Parathyroid adenoma (tissue), 2 donors: ENCODE results near the gene TOP3B.

ENCODE experiments used
- H2AFZ ChIP-seq: fragments of 300-600 bp; sonication (generic); one replicate; pipeline ENCODE4 v1.7.0; 2017; ENCODE audit warnings: antibody characterized with exemption, mild to moderate bottlenecking
- H3K27ac ChIP-seq: fragments of 300-600 bp; sonication (generic); one replicate; pipeline ENCODE4 v1.7.0; 2017
- H3K27me3 ChIP-seq: fragments of 300-600 bp; sonication (generic); one replicate; pipeline ENCODE4 v1.7.0; 2017; ENCODE audit warnings: low read length; ENCODE audit not compliant: control insufficient read depth, insufficient read depth
- H3K36me3 ChIP-seq: fragments of 300-600 bp; sonication (generic); one replicate; pipeline ENCODE4 v1.7.0; 2017; ENCODE audit warnings: low read length; ENCODE audit not compliant: control insufficient read depth, insufficient read depth
- H3K4me1 ChIP-seq: fragments of 300-600 bp; sonication (generic); one replicate; pipeline ENCODE4 v1.7.0; 2017; ENCODE audit warnings: control low read depth
- H3K4me2 ChIP-seq: fragments of 300-600 bp; sonication (generic); one replicate; pipeline ENCODE4 v1.7.0; 2017; ENCODE audit warnings: low read length
- H3K4me3 ChIP-seq: fragments of 300-600 bp; sonication (generic); one replicate; pipeline ENCODE4 v1.7.0; 2017; ENCODE audit warnings: low read depth, low read length
- H3K79me2 ChIP-seq: fragments of 300-600 bp; sonication (generic); one replicate; pipeline ENCODE4 v1.7.0; 2017; ENCODE audit warnings: control low read depth
- H3K9ac ChIP-seq: fragments of 300-600 bp; sonication (generic); one replicate; pipeline ENCODE4 v1.7.0; 2017; ENCODE audit warnings: mild to moderate bottlenecking
- H3K9me3 ChIP-seq: fragments of 300-600 bp; sonication (generic); one replicate; pipeline ENCODE4 v1.7.0; 2017; ENCODE audit warnings: low read length; ENCODE audit not compliant: control insufficient read depth
- TF ChIP-seq, protein P1 (sequence below): fragments of 300-600 bp; sonication (generic); IDR thresholded peaks from one replicate; pipeline ENCODE4 v1.7.0; 2017; ENCODE audit warnings: antibody characterized with exemption, mild to moderate bottlenecking
- donor health status: primary hyperparathyroidism.

TOP3B gene, protein sequence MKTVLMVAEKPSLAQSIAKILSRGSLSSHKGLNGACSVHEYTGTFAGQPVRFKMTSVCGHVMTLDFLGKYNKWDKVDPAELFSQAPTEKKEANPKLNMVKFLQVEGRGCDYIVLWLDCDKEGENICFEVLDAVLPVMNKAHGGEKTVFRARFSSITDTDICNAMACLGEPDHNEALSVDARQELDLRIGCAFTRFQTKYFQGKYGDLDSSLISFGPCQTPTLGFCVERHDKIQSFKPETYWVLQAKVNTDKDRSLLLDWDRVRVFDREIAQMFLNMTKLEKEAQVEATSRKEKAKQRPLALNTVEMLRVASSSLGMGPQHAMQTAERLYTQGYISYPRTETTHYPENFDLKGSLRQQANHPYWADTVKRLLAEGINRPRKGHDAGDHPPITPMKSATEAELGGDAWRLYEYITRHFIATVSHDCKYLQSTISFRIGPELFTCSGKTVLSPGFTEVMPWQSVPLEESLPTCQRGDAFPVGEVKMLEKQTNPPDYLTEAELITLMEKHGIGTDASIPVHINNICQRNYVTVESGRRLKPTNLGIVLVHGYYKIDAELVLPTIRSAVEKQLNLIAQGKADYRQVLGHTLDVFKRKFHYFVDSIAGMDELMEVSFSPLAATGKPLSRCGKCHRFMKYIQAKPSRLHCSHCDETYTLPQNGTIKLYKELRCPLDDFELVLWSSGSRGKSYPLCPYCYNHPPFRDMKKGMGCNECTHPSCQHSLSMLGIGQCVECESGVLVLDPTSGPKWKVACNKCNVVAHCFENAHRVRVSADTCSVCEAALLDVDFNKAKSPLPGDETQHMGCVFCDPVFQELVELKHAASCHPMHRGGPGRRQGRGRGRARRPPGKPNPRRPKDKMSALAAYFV

DNA sequence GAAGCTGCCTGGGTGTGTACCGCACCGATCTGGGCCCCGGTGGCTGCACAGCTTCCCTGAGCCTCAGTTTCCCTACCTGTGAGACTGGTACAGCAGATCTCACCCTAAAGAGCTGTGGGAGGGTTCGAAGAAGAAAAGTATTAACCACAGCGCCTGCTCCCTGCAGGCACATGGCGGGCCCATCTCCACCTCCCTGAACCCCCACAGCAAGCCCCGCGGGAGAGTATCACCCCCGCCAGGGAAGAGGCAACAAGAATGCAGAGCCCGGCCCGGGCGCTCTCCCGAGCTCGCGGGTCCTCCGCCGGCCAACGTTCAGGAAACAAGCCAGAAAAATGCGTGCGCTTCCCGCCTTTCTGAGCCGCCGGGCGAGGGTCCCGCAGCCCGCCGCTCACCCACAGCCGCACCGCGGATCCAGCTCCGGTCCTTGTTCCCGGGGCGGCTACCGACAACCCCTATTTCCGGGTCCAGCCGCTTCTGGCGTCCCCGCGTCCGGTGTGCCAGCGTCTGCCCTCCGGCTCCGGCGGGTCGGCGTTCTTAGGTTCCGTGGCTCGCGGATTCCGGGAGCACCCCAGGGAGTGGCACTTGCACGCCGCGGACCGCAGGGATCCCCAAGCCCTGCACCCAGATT is at the start of gene TOP3B:
TSS of gene TOP3B (minus strand) at position 450 of the 628 bp plus-strand sequence. CDS start 7,078 bp downstream, outside the sequence.
- Histone ChIP-seq H3K9me3 (no peaks in the 10 kb centered on the region), H3K4me1 (no peaks in the 10 kb centered on the region), H3K27me3 (no peaks in the 10 kb centered on the region), H3K36me3 (no peaks in the 10 kb centered on the region), H3K4me3 (peak within 1 kb of the TSS; percentile 79), H3K79me2 (no peaks in the 10 kb centered on the region), H3K9ac (peak within 1 kb of the TSS; percentile 67), H2AFZ (peak within 1 kb of the TSS; percentile 93), H3K4me2 (peak within 1 kb of the TSS; percentile 82), H3K27ac (peak within 1 kb of the TSS; percentile 47)
- TF ChIP-seq, protein P1, sequence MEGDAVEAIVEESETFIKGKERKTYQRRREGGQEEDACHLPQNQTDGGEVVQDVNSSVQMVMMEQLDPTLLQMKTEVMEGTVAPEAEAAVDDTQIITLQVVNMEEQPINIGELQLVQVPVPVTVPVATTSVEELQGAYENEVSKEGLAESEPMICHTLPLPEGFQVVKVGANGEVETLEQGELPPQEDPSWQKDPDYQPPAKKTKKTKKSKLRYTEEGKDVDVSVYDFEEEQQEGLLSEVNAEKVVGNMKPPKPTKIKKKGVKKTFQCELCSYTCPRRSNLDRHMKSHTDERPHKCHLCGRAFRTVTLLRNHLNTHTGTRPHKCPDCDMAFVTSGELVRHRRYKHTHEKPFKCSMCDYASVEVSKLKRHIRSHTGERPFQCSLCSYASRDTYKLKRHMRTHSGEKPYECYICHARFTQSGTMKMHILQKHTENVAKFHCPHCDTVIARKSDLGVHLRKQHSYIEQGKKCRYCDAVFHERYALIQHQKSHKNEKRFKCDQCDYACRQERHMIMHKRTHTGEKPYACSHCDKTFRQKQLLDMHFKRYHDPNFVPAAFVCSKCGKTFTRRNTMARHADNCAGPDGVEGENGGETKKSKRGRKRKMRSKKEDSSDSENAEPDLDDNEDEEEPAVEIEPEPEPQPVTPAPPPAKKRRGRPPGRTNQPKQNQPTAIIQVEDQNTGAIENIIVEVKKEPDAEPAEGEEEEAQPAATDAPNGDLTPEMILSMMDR = no peak

DNA sequence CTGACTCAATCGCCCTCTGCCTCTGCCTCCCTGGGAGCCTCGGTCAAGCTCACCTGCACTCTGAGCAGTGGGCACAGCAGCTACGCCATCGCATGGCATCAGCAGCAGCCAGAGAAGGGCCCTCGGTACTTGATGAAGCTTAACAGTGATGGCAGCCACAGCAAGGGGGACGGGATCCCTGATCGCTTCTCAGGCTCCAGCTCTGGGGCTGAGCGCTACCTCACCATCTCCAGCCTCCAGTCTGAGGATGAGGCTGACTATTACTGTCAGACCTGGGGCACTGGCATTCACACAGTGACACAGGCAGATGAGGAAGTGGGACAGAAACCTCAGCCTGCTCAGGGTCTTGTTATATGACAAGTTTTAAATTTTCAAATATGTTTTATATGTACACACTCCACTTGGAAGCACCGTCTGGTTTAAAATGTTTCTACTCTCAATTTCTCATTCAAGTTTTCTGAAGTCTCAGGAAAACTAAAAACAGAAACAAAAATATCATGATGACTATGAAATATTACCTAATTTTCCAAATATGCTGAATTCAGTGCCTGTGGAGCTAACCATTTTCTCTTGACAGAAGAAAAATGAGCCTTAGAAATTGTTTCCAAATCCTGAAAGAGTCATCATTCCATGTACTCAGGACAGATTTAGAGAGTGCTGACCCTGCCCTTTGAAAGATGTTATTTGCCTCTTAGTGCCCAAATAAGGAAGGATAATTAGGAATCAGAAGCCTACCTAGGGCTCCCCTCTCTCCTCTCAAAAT is 48.8 kb upstream of the TOP3B start:
- TF ChIP-seq, protein P1 = no peak
- Histone ChIP-seq H3K27me3 (no peaks in the 10 kb centered on the region), H3K4me1 (no peaks in the 10 kb centered on the region), H3K4me2 (no peak overlapping the region), H3K9me3 (no peaks in the 10 kb centered on the region), H3K79me2 (no peaks in the 10 kb centered on the region), H3K4me3 (no peak overlapping the region), H3K9ac (no peak overlapping the region), H3K36me3 (no peaks in the 10 kb centered on the region), H3K27ac (no peak overlapping the region), H2AFZ (no peak overlapping the region)

DNA sequence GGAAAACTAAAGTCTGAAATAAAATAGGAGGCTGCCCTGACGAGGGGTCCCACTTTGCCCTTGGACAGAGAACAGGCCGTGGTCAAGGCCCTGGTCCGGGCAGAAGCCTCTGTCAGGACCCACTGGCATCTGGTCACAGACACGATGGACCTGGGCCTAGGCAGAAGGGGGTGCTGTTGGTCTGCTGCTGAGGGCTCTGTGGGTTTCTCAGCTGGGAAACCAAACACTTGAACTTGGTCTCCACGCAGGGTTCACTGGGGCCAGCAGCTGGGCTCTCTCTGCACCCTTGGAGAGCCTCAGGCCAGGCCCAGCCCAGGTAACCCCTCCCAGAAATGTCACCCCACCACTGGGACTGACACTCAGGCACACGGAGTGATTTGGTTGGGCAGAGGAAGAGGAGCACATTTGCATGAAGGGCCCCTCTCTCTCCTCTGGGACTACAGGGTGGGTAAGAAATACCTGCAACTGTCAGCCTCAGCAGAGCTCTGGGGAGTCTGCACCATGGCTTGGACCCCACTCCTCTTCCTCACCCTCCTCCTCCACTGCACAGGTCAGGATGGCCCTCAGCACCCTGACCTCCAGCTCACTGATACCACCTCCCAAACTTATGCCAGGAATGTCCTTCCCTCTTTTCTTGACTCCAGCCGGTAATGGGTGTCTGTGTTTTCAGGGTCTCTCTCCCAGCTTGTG is 48.1 kb upstream of the TOP3B start:
- TF ChIP-seq, protein P1 = no peak
- Histone ChIP-seq H3K36me3 (no peaks in the 10 kb centered on the region), H3K4me2 (no peak overlapping the region), H3K79me2 (no peaks in the 10 kb centered on the region), H3K9ac (no peak overlapping the region), H3K27me3 (no peaks in the 10 kb centered on the region), H3K4me3 (no peak overlapping the region), H2AFZ (no peak overlapping the region), H3K27ac (no peak overlapping the region), H3K9me3 (no peaks in the 10 kb centered on the region), H3K4me1 (no peaks in the 10 kb centered on the region)

DNA sequence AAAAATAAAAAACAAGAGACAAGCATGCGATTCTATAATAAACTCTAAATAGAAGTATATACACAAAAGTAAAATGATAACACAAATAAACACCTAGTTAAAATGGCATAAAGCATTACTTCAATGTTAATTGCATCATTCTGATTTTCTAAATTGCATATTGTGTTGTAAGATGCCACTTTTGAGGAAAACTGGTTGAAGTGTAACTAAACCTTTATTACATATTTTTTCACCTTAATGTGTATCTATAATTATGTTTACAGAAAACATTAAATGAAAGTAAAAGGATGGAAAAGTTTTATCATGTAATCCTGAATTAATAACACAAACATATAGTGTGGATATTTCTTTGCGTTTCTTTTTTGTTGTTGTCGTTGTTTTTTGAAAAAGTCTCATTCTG is 45.4 kb upstream of the TOP3B start:
- no peak overlapping the region for H3K4me2 ChIP-seq
- no peaks in the 10 kb centered on the region for H3K79me2 ChIP-seq
- H2AFZ ChIP-seq = no peak overlapping the region
- H3K9me3 ChIP-seq = no peaks in the 10 kb centered on the region
- H3K27me3 ChIP-seq = no peaks in the 10 kb centered on the region
- H3K4me3 ChIP-seq = no peak overlapping the region
- H3K4me1 ChIP-seq = no peaks in the 10 kb centered on the region
- no peak overlapping the region for H3K27ac ChIP-seq
- TF ChIP-seq, protein P1 = no peak
- no peaks in the 10 kb centered on the region for H3K36me3 ChIP-seq
- no peak overlapping the region for H3K9ac ChIP-seq
